Mesothelial cell of epicardium (in vitro differentiated cells): ENCODE data around the gene GRM4. TPM values are rescaled to one million over a fixed set of nuclear protein-coding genes. Genes with fewer than 3 reads are reported as not detected.

Experiments
- DNase-seq, 2 experiments: peaks; one replicate each; pipeline ENCODE4 v3.0.0; 2021; ENCODE audit warnings: low spot score in 2 of 2; ENCODE audit not compliant: unreplicated experiment in 2 of 2
- H3K27ac Mint-ChIP-seq: 2 replicates; pipeline ENCODE4 v1.8.0; 2021; ENCODE audit warnings: mixed read lengths
- H3K27me3 Mint-ChIP-seq: 2 replicates; pipeline ENCODE4 v1.8.0; 2021; ENCODE audit warnings: low read depth, mixed read lengths
- H3K36me3 Mint-ChIP-seq: 2 replicates; pipeline ENCODE4 v1.8.0; 2021; ENCODE audit warnings: mixed read lengths
- H3K4me1 Mint-ChIP-seq: 2 replicates; pipeline ENCODE4 v1.8.0; 2021; ENCODE audit warnings: mixed read lengths
- H3K4me3 Mint-ChIP-seq: 2 replicates; pipeline ENCODE4 v1.8.0; 2021; ENCODE audit warnings: mild to moderate bottlenecking, moderate library complexity, mixed read lengths
- H3K9me3 Mint-ChIP-seq: 2 replicates; pipeline ENCODE4 v1.8.0; 2021; ENCODE audit warnings: mixed read lengths
- CTCF ChIP-seq: fragments of 200-600 bp; sonication (generic); IDR thresholded peaks from one replicate; pipeline ENCODE4 v1.5.0; 2021; ENCODE audit warnings: antibody characterized with exemption; ENCODE audit not compliant: unreplicated experiment
- total RNA-seq: library from RNA; stranded (reverse); gene quantifications from 3 replicates; pipeline ENCODE4 v1.2.1, GENCODE V29; 2021

Gene GRM4
- total RNA-seq, 1 donor from 2014 or later = 0.22 TPM

GRCh38 chr6:34132486-34133185, 13.3 kb downstream of the GRM4 start:
- no peak for TF ChIP-seq CTCF

DNA sequence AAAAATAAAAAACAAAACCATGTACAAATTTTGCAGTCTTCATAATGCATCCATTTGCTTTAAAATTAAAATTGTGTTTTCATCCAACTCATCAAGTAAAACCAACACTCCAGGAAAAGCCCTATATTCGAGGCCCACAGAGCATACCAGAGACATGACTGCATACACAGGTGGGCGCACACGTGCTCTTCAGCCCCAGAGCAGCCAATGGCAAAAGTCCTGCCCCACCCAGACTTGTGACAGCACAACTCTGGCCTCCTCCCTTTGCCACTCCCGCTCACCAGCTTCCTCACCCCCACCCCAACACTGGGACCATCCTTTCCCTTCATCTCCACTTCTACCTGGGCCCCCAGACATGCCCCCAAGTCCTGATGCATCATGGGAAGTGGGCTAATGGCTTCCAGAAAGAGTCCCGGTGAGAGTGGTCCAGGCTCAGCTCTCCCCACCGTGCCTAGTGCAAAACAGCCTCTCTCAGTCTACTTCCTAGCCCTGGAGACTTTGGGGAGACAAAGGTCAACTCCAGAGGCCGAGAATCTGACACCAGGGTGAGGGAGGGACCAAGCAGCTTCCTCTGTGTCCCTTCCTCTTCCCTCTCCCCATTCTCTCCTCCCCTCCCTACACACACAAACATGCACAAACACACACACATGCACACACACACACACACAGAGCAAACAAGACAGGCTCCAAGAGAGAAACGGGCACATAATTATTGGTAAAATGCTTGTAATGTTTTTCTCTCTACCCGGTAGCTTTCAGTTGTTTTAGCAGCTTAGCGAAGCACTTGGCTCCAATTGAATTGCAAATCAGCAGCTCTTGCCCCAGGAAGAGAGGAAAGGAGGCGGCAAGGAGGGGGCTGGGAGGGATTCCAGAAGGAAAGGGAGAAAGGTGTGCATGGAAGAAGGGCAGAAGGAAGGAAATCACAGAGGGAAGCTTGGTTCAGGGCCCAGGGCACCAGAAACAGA, 14.3 kb downstream of the GRM4 start:
- no peaks in the 10 kb centered on the region for H3K36me3 Mint-ChIP-seq
- H3K27me3 Mint-ChIP-seq = peaks cover 63% of the 10 kb centered on the region

More at GRCh38 chr6:34132486-34133185, 13.3 kb downstream of the GRM4 start:
- H3K27ac Mint-ChIP-seq = no peak overlapping the region
- no peaks in the 10 kb centered on the region for H3K9me3 Mint-ChIP-seq
- H3K36me3 Mint-ChIP-seq = no peaks in the 10 kb centered on the region
- H3K4me3 Mint-ChIP-seq = no peak overlapping the region
- peaks cover 65% of the 10 kb centered on the region for H3K27me3 Mint-ChIP-seq
- peak; percentile 60 to 85 for DNase-seq
- H3K4me1 Mint-ChIP-seq = no peaks in the 10 kb centered on the region

GRCh38 chr6:34130862-34131261, 15.0 kb downstream of the GRM4 start:
- H3K27me3 Mint-ChIP-seq = peaks cover 56% of the 10 kb centered on the region
- no peaks in the 10 kb centered on the region for H3K4me1 Mint-ChIP-seq
- H3K27ac Mint-ChIP-seq = no peak overlapping the region
- H3K4me3 Mint-ChIP-seq = no peak overlapping the region
- no peak for TF ChIP-seq CTCF
- no peaks in the 10 kb centered on the region for H3K36me3 Mint-ChIP-seq
- DNase-seq = no peak
- H3K9me3 Mint-ChIP-seq = no peaks in the 10 kb centered on the region

More for the DNA sequence above, 14.3 kb downstream of the GRM4 start:
- Mint-ChIP-seq H3K4me3 (no peak overlapping the region), H3K9me3 (no peaks in the 10 kb centered on the region), H3K27ac (no peak overlapping the region), H3K4me1 (no peaks in the 10 kb centered on the region)
- no peak for DNase-seq
- no peak for TF ChIP-seq CTCF

- no peaks in the 10 kb centered on the region for H3K36me3 Mint-ChIP-seq
- no peak for DNase-seq
- no peaks in the 10 kb centered on the region for H3K9me3 Mint-ChIP-seq
- TF ChIP-seq CTCF = no peak
- peaks cover 45% of the 10 kb centered on the region for H3K27me3 Mint-ChIP-seq
- H3K4me3 Mint-ChIP-seq = no peak overlapping the region
- no peak overlapping the region for H3K27ac Mint-ChIP-seq
- no peaks in the 10 kb centered on the region for H3K4me1 Mint-ChIP-seq
Measured at GRCh38 chr6:34129753-34130152, 16.1 kb downstream of the GRM4 start.

GRCh38 chr6:34128045-34128444, 17.8 kb downstream of the GRM4 start:
- H3K4me3 Mint-ChIP-seq = no peak overlapping the region

More at GRCh38 chr6:34128045-34128444, 17.8 kb downstream of the GRM4 start:
- DNase-seq = no peak
- Mint-ChIP-seq H3K36me3 (no peaks in the 10 kb centered on the region), H3K4me1 (no peaks in the 10 kb centered on the region), H3K9me3 (no peaks in the 10 kb centered on the region), H3K27ac (no peak overlapping the region), H3K27me3 (peaks cover 44% of the 10 kb centered on the region)
- no peak for TF ChIP-seq CTCF
